Mesenchymal stem cell (in vitro differentiated cells and primary cell): Measurements from ENCODE around the gene HELZ2.
"Not testable (repeated sequence)": the region's sequence is repeated elsewhere in the genome, so short reads cannot be mapped to it uniquely, and the experiment has no call there.

Experiments
- DNase-seq: peaks from one replicate; pipeline ENCODE4 v3.0.0-alpha.2; 2013
- H2AFZ ChIP-seq: one replicate; pipeline ENCODE4 v1.6.1; 2013; ENCODE audit warnings: low read depth, mild to moderate bottlenecking, control low read depth, inconsistent platforms, low read length, moderate library complexity
- H2AK5ac ChIP-seq: 2 replicates; pipeline ENCODE4 v1.6.1; 2013; ENCODE audit warnings: low read length, moderate library complexity, mild to moderate bottlenecking, inconsistent platforms; ENCODE audit not compliant: severe bottlenecking
- H2BK120ac ChIP-seq: one replicate; pipeline ENCODE4 v1.6.1; 2013; ENCODE audit warnings: low read depth, mild to moderate bottlenecking, inconsistent platforms, low read length, moderate library complexity
- H2BK12ac ChIP-seq, 2 experiments: one replicate each; pipeline ENCODE4 v1.6.1; 2013; ENCODE audit warnings: inconsistent platforms in 2 of 2, low read length in 2 of 2, mild to moderate bottlenecking in 2 of 2, moderate library complexity in 2 of 2, control low read depth in 1 of 2
- H2BK15ac ChIP-seq: one replicate; pipeline ENCODE4 v1.6.1; 2013; ENCODE audit warnings: mild to moderate bottlenecking, low read depth, inconsistent platforms; ENCODE audit not compliant: poor library complexity, severe bottlenecking
- H2BK5ac ChIP-seq: 2 replicates; pipeline ENCODE4 v1.6.1; 2013; ENCODE audit warnings: low read depth, mild to moderate bottlenecking, low read length, control low read depth, inconsistent platforms; ENCODE audit not compliant: poor library complexity, severe bottlenecking
- H3K14ac ChIP-seq, 2 experiments: one replicate each; pipeline ENCODE4 v1.6.1; 2013; ENCODE audit warnings: inconsistent platforms in 2 of 2, low read length in 2 of 2, control low read depth in 1 of 2, mild to moderate bottlenecking in 1 of 2, moderate library complexity in 1 of 2
- H3K18ac ChIP-seq, 2 experiments: one replicate each; pipeline ENCODE4 v1.6.1; 2013; ENCODE audit warnings: inconsistent platforms in 2 of 2, low read length in 2 of 2, control low read depth in 1 of 2, low read depth in 1 of 2, mild to moderate bottlenecking in 1 of 2
- H3K23ac ChIP-seq, 2 experiments: one replicate each; pipeline ENCODE4 v1.6.1; 2013; ENCODE audit warnings: inconsistent platforms in 2 of 2, low read length in 2 of 2, mild to moderate bottlenecking in 2 of 2, moderate library complexity in 2 of 2, control low read depth in 1 of 2
- H3K27ac ChIP-seq: 2 replicates; pipeline ENCODE4 v1.5.1; 2013; ENCODE audit warnings: mild to moderate bottlenecking, moderate library complexity, low read length, control low read depth, inconsistent platforms; ENCODE audit not compliant: poor library complexity, severe bottlenecking
- H3K27me3 ChIP-seq, 2 experiments: 2 replicates each; pipeline versions ENCODE4 v1.6.1 to v1.7.0; 2013; ENCODE audit warnings: low read length in 2 of 2, mild to moderate bottlenecking in 2 of 2, moderate library complexity in 2 of 2, control low read depth in 1 of 2, inconsistent platforms in 1 of 2; ENCODE audit not compliant: control insufficient read depth in 1 of 2, insufficient read depth in 1 of 2
- H3K36me3 ChIP-seq, 2 experiments: 2 replicates each; pipeline versions ENCODE4 v1.6.1 to v1.7.0; 2013; ENCODE audit warnings: low read length in 2 of 2, control low read depth in 1 of 2, inconsistent platforms in 1 of 2, low read depth in 1 of 2, mild to moderate bottlenecking in 1 of 2; ENCODE audit not compliant: insufficient read depth in 2 of 2, control insufficient read depth in 1 of 2
- H3K4ac ChIP-seq, 2 experiments: one replicate each; pipeline ENCODE4 v1.6.1; 2013; ENCODE audit warnings: inconsistent platforms in 2 of 2, low read length in 2 of 2, mild to moderate bottlenecking in 2 of 2, moderate library complexity in 2 of 2, control low read depth in 1 of 2, low read depth in 1 of 2
- H3K4me1 ChIP-seq: 2 replicates; pipeline ENCODE4 v1.6.1; 2013; ENCODE audit warnings: low read depth, low read length, control low read depth; ENCODE audit not compliant: control insufficient read depth, insufficient read depth
- H3K4me2 ChIP-seq: 2 replicates; pipeline ENCODE4 v1.6.1; 2013; ENCODE audit warnings: low read length, mild to moderate bottlenecking, inconsistent platforms; ENCODE audit not compliant: poor library complexity, severe bottlenecking
- H3K4me3 ChIP-seq, 2 experiments: 2 replicates each; pipeline versions ENCODE4 v1.5.1 to v1.7.0; 2013; ENCODE audit warnings: low read length in 2 of 2, mild to moderate bottlenecking in 2 of 2, control low read depth in 1 of 2, low read depth in 1 of 2; ENCODE audit not compliant: insufficient read depth in 1 of 2
- H3K79me1 ChIP-seq: replicated peaks from 2 replicates; pipeline ENCODE4 v1.6.1; 2013; ENCODE audit warnings: mild to moderate bottlenecking, control low read depth, low read length, inconsistent platforms; ENCODE audit not compliant: poor library complexity, severe bottlenecking
- H3K9ac ChIP-seq: 2 replicates; pipeline ENCODE4 v1.7.0; 2013; ENCODE audit warnings: mild to moderate bottlenecking, low read length, moderate library complexity
- H3K9me3 ChIP-seq: 2 replicates; pipeline ENCODE4 v1.7.0; 2013; ENCODE audit warnings: mild to moderate bottlenecking, low read length; ENCODE audit not compliant: control insufficient read depth
- H4K8ac ChIP-seq: one replicate; pipeline ENCODE4 v1.6.1; 2013; ENCODE audit warnings: inconsistent platforms, mild to moderate bottlenecking, low read length, moderate library complexity
- H4K91ac ChIP-seq: one replicate; pipeline ENCODE4 v1.6.1; 2013; ENCODE audit warnings: mild to moderate bottlenecking, low read length, inconsistent platforms
- WGBS: methylation state at CpG from one replicate; pipeline ENCODE4 v1.1.7; 2013; ENCODE audit warnings: mixed read lengths; 5-methylcytosine and 5-hydroxymethylcytosine counted together

Gene HELZ2

GRCh38 chr20:63559485-63560332 lies 14.3 kb downstream of the HELZ2 start:
- not testable (repeated sequence) for H3K23ac ChIP-seq, H2BK12ac ChIP-seq, H3K18ac ChIP-seq, H4K91ac ChIP-seq, H2BK15ac ChIP-seq, H4K8ac ChIP-seq, H3K27ac ChIP-seq, H2BK5ac ChIP-seq, H3K4me2 ChIP-seq, DNase-seq, H3K4ac ChIP-seq, H3K4me3 ChIP-seq, H2BK120ac ChIP-seq, H3K9me3 ChIP-seq, H3K27me3 ChIP-seq, H2AK5ac ChIP-seq, H3K14ac ChIP-seq, H3K79me1 ChIP-seq, H2AFZ ChIP-seq, H3K9ac ChIP-seq, H3K4me1 ChIP-seq
- H3K36me3 ChIP-seq = peaks cover 50 to 68% of the 10 kb centered on the region in 2 experiments
- 97% methylated on average over 30 of the region's 31 CpGs for WGBS

- Histone ChIP-seq H3K27me3 (peaks cover 0 to 5% of the 10 kb centered on the region in 2 experiments), H3K14ac (no peak overlapping the region), H4K91ac (no peak overlapping the region), H3K4me3 (no peak overlapping the region), H3K18ac (no peak overlapping the region), H3K79me1 (no peaks in the 10 kb centered on the region), H2BK5ac (no peak overlapping the region), H3K36me3 (peaks cover 43 to 61% of the 10 kb centered on the region in 2 experiments), H2BK120ac (no peak overlapping the region), H2BK15ac (no peak overlapping the region), H2BK12ac (no peak overlapping the region), H3K4ac (no peak overlapping the region), H3K9me3 (no peaks in the 10 kb centered on the region), H3K23ac (no peak overlapping the region), H2AFZ (no peak overlapping the region), H3K4me2 (no peak overlapping the region), H3K4me1 (peaks cover 13% of the 10 kb centered on the region), H2AK5ac (no peak overlapping the region), H3K27ac (no peak overlapping the region), H4K8ac (no peak overlapping the region), H3K9ac (no peak overlapping the region)
- no peak for DNase-seq
- WGBS = 96% methylated on average over 12 of the region's 14 CpGs
These were observed 15.1 kb downstream of the HELZ2 start for GRCh38 chr20:63558804-63559484.

DNA sequence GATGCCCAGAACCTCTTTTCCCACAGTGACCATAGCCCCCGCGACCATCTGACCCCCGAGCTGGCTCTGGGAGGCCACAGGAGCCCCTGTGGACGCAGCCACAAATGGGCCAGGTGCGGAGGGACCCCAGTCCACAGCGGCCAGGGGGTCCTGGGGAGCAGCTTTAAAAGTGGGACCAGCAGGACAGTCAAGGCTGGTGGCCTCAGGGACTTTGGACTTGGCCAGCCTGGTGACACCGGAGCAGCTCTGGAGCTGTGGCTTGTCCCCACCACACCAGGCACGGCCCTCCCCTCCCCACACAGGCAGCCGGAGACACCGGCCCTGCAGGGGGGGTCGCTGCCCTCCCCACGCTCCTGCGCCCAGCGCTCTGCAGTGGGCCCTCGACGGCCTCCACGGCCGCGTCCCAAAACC lies 16.6 kb downstream of the HELZ2 start:
- Histone ChIP-seq H3K27ac (no peak overlapping the region), H4K91ac (no peak overlapping the region), H3K9me3 (no peaks in the 10 kb centered on the region), H3K4me3 (no peak overlapping the region), H3K4ac (no peak overlapping the region), H3K18ac (no peak overlapping the region), H3K27me3 (peaks cover 0 to 8% of the 10 kb centered on the region in 2 experiments), H3K14ac (no peak overlapping the region), H3K4me2 (no peak overlapping the region), H3K23ac (no peak overlapping the region), H3K9ac (no peak overlapping the region), H2BK12ac (no peak overlapping the region), H2BK120ac (no peak overlapping the region), H3K36me3 (peaks cover 32 to 46% of the 10 kb centered on the region in 2 experiments), H2BK5ac (no peak overlapping the region), H4K8ac (no peak overlapping the region), H2BK15ac (no peak overlapping the region), H3K4me1 (peaks cover 24% of the 10 kb centered on the region), H2AK5ac (no peak overlapping the region), H3K79me1 (no peaks in the 10 kb centered on the region), H2AFZ (no peak overlapping the region)
- DNase-seq = no peak
- WGBS = 96% methylated on average over 18 of the region's 19 CpGs

DNA sequence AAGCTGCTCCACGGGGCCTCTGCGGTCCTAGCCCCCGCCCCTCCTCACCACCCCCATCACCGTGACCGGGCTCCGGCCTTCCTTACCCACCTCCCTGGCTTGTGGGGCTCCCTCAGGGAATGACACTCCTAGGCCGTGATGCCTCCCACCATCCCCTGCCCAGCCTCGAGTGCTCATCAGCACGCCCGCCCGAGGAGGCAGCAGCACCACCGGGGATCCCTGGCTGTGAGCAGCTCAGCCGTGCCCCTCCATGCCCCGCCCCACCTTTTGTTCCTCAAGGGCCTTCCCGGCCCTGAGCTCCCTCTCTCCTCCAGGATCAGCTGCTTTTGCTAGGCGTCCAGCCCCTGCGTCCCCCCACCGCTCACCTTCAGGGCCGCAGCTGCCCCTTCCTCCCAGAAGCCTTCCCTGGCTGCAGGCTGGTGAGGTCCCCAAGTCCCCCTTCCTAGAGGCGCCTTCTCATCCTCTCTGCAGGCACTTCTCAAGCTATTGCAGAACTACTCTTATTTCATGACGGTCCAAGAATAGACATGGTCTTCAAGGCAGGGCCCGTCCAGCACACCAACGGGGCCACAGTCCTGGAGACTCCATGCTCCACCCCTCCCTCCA lies 17.1 kb downstream of the HELZ2 start:
- H3K36me3 ChIP-seq = peaks cover 31 to 41% of the 10 kb centered on the region in 2 experiments
- H3K4me2 ChIP-seq = no peak overlapping the region
- H3K9ac ChIP-seq = no peak overlapping the region
- H4K91ac ChIP-seq = peak overlapping the region; percentile 18
- H2BK120ac ChIP-seq = no peak overlapping the region
- H3K4me3 ChIP-seq = no peak overlapping the region
- H2BK5ac ChIP-seq = no peak overlapping the region
- H2AFZ ChIP-seq = no peak overlapping the region
- no peak overlapping the region for H3K14ac ChIP-seq
- H3K4me1 ChIP-seq = peaks cover 24% of the 10 kb centered on the region
- peak overlapping the region; percentile 35 for H4K8ac ChIP-seq
- H3K9me3 ChIP-seq = no peaks in the 10 kb centered on the region
- H2BK15ac ChIP-seq = no peak overlapping the region
- no peak overlapping the region for H3K4ac ChIP-seq
- H3K27me3 ChIP-seq = peaks cover 0 to 8% of the 10 kb centered on the region in 2 experiments
- WGBS = 78% methylated on average over 23 of the region's 23 CpGs
- no peak overlapping the region for H3K18ac ChIP-seq
- no peaks in the 10 kb centered on the region for H3K79me1 ChIP-seq
- H3K23ac ChIP-seq = no peak overlapping the region
- no peak overlapping the region for H2AK5ac ChIP-seq
- DNase-seq = no peak
- H2BK12ac ChIP-seq = no peak overlapping the region
- no peak overlapping the region for H3K27ac ChIP-seq
